ENCODE results near the gene DNAH3.

- no peak for TF ChIP-seq EZH2 (IDR thresholded peaks at IDR 0.05)
- no peak for TF ChIP-seq POLR2AphosphoS5 (IDR thresholded peaks at IDR 0.05; ENCODE audit: borderline replicate concordance, low read depth, low read length)
Measured at GRCh38 chr16:21060027-21060510, 90.6 kb downstream of the DNAH3 start.

All from SK-N-MC (cell line).